HG03457 (cell line): ENCODE measurements around the gene EPX.

ENCODE experiments used
- ATAC-seq: cut with Tn5 transposase; IDR thresholded peaks from one replicate; pipeline ENCODE4 v1.9.1; 2021; ENCODE audit warnings: moderate number of reproducible peaks; ENCODE audit not compliant: unreplicated experiment

The EPX gene

DNA sequence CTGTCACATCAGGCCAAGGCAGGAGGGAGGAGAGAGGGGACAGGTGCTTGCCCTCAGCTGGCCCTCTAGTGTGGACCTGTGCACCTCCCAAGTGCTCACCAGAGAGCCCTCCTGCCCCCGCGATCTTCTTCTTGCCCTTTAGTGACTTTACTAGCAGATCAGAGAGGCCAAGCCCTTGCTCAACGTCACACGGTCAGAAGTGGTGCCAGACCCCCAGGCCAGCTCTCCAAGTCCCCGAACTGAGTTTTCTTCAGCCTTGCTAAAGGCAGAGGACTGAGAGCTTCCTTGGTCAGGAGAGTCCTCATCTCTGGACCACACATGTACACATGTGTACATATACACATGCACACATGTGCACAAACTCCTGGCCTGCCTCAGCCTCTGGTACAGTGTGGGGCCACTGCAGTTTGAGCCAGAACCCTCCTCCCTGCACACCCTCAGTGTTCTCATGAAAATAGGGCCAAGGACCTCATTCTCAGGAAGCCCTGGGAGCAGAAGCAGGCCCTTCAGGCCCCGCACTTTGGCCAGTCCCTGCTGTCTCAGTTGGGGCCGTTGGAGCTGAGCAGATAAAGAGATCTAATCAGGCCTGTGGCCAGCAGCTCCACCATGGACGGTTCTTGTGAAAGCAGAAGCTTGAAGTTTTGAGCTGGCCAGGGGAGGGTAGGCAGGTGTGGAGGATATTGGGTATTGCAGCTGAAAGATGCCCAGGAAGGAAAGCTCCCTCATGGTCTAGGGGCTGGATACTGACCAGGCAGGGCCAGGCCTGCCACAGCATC, 7.4 kb upstream of the EPX start:
- ATAC-seq, result no peak

DNA sequence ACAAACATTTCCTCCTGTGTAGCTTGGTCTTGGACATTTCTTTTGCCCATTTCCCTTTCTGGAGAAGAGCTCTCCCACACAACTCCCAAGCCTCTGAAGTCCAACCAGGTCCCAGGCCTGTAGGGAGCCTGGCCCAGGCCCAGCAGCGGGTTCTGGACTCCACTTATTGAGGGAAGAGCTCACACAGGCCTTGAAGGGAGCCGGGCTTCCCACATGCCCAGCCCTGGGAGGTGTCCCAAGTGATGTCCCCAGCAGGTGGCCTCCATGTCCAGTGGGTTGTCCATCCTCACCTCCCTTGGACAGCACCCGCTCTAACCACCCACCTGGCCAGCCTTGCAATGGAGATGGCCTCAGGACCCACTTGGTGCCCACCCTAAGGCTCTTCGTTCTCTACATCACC, 5.9 kb upstream of the EPX start:
- no peak for ATAC-seq

DNA sequence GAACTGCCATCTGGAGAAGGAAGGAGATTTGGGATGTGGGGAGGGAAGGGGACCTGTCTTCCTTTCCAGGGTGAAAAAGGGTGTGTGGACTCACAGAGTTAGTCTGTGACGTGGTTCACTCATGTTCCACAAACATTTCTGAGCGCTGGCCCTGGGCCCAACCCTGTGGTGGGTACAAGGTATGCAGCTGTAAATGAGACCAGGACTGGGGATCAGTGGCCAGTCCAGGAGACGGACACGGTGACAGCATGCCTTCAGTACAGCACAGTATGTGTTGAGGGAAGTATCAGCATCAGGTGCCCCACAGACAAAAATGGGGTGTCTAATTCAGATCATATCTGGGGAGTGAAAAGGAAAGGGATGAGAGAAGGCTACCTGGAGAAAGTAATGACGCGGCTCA, 5.5 kb upstream of the EPX start:
- ATAC-seq, result no peak

DNA sequence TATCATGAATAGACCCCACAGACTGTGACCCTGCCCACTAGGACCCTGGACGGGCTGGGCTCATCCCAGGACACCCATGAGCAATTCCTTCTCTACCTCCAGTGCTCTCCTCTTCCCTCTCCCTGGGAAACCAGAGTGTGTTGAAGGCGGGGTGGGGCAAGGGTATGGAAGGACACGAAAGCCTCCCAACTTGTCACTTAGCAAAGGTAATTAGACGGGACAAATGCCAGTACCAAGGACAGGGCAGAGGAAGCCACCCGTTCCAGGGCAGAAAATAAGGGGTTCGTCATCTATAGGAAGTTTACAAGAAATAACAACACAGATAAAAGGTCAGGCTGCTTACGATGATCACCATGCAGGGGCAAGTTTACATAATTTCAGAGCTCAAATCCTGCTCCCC, 4.9 kb upstream of the EPX start:
- ATAC-seq, result no peak

DNA sequence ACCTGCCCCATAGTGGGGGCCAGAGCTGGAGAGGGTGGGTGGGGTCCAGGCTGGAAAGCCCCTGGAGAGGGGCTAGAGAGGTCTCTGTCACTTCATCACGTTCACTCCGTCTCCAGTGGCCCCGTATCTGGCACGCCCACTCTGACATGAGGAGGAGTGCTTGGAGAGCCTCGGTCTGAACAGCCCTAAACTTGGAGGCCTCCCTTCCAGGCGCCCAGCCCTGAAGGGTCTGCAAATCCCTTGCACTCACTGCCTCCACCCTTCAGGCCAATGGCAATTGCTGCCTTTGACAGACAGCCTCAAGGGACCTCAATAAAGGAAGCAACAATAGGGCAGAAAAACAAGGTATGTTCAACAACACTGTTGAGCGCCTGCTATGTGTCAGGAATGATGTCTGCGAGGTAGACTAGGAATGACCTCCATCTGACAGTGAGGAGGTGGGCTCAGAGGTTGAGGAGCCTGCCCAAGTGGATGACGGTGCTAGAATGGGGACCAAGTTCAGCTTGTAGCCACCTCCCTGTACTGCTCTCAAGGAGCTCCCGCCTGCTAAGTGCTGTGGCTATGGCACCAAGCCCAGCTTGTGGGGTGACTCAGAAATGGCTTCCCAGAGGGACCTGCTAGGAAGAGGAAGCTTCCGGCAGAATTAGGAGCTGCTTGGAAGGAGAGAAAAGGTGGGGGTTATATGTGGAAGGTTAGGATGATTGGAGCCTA, 2.9 kb upstream of the EPX start:
- no peak for ATAC-seq

DNA sequence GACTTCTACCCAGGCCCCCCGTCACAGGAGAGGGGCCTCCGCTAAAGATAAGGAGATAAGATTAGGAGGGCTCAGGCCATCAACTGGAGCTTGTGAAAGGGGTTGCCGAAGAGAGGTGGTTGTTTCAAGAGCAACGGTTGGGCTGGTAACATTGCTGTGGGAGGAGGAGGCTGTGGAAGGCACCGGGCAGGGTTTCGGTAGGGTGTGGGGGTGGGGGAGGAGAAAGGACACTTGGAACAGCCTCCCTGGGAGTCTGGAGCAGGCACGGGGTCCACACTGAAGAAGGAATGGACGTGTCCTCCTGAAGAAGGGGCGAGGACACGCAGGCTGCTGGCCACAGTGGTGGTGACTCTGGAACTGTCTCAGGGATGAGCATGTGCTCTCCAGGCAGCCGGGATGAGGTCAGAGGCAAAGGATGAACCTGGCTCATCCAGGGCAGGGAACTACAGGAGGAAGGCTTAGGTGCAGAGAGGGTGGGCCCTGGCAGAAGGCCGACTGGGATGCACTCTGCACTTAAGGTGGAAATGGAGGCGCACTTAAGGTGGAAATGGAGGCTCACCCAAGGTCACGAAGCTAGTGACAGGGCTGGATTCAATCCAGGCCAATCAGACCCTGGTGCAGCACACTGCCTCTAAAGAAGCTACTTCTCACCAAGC, 1.2 kb upstream of the EPX start:
- ATAC-seq, result no peak

DNA sequence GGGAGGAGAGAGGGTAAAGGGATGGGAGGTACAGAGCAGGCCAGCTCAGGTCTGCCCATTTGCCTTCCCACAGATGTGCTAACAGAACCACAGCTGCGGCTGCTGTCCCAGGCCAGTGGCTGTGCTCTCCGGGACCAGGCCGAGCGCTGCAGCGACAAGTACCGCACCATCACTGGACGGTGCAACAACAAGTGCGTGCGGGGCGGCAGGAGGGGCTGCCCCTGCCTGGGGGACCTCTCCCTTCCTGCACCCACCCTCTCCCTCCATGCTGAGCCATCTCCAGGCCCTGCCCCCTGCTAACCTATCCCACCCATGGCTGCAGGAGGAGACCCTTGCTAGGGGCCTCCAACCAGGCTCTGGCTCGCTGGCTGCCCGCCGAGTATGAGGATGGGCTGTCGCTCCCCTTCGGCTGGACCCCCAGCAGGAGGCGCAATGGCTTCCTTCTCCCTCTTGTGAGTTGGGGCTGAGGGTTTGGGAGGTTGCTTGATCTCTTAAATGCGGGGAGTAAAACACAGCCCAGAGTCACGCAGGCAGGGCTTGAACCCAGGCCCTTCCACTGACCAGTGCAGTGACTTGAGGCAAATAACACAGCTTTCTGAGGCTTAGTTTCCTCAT, 1.2 kb downstream of the EPX start:
- no peak for ATAC-seq

DNA sequence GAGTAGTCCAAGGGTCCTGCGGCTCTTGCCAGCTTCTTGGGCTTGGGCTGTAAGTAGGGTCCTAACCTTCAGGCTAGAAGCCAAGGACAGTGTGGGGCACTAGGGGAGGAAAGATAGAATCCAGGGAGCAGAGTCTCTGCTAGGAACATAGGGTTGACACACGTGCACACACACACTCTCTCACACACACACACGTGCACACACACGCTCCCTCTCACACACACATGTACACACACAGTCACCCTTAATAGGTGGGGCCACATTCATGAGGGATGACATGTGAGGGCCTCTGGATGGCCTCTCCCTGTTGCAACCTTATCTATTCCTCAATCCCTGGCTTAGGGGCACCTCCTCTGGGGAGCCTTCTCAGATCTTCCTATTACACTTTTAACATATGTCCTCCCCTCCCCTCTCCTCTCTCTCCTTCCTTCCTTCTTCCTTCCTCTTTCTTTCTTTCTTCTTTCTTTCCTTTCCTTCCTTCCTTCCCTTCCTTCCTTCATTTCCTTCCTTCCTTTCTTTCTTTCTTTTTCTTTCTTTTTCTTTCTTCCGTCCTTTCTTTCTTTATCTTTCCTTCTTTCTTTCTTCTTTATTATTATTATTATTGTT, 3.1 kb downstream of the EPX start:
- no peak for ATAC-seq

DNA sequence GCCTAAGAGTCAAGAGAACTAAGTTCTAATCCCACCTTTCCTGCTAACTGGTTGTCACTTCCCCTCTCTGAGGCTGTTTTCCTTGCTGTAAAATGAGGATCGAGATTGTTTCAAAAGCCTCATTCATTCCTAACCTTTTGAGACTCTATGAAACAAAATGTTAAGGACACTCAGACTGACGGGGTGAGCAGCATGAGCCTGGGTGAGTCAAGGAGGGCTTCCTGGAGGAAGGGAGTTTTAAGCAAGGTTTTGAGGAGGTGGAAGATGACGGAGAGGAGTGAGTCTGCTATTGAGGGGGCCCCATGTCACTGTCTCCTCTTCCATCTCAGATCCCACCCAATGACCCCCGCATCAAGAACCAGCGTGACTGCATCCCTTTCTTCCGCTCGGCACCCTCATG, 4.1 kb downstream of the EPX start:
- ATAC-seq, result no peak

DNA sequence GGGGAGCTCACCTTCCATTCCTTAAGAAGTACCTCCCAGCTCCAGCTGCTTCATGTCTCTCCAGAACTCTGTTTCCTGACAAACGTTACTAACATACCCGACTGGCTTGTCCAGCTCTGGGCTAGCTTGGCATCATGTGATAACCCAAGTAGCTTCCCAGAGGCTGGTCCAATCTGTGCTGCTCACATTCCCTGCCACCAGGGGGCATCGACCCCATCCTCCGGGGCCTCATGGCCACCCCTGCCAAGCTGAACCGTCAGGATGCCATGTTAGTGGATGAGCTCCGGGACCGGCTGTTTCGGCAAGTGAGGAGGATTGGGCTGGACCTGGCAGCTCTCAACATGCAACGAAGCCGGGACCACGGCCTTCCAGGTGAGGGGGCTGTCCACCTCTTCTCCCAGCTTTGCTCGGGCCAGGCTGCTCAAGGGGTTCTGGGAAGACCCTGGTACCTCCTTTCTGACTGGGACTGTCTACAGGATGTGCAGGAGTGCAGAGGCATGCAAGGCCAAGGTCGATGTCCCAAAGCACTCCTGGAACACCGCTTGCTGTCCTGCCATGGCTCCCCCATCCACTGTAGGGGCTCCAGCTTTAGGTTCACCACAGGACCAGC, 7.6 kb downstream of the EPX start:
- no peak for ATAC-seq

DNA sequence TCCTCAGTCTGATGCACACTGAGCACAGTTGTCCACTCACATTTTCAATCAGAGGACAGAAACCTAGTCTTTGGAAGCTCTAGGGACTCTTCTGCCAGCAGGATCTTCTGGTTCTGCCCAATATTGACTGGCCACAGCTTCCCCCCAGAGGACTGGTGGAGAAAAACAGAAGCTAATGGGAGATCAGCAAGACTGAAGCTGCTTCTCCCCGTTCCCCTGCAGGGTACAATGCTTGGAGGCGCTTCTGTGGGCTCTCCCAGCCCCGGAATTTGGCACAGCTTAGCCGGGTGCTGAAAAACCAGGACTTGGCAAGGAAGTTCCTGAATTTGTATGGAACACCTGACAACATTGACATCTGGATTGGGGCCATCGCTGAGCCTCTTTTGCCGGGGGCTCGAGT, 10.3 kb downstream of the EPX start:
- no peak for ATAC-seq

DNA sequence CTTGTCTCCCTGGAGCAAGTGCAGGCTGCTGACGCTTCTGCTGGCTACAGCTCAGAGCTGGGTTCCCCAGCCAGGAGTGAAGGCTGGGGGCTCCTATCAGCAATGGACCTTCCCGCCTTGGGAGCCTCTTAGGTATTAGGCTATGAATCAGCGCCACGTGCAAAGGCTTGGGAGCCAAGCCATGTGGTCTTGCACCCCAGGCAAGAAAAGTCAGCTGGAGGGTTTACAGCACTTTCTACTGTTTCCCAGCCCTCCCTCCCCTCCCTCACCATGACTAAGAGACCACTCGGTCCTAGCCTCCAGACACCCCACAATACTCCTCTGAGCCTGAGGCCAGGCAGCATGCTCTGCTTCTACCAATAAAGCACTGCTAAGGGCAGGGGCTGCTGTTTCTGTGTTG, 12.3 kb downstream of the EPX start:
- ATAC-seq, result no peak

DNA sequence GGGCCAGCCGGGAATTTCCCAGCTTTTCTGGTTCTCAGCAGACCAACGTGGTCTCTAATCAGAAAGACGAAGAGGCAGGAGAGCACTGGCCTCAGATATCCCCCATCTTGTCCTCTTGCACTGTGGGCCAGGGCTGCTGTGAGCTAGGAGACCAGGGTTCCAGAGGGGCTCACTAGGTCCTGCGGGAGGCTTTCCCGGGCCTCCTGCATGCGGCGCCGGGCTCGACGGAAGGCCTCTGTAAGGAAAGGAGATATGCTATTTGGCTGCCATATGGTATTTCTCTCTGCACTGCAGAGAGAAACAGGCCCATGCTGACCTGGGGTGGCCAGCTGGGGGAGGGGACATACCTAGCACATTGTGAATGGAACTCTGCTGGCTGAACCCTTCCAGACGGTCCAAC, 13.4 kb downstream of the EPX start:
- ATAC-seq, result no peak

DNA sequence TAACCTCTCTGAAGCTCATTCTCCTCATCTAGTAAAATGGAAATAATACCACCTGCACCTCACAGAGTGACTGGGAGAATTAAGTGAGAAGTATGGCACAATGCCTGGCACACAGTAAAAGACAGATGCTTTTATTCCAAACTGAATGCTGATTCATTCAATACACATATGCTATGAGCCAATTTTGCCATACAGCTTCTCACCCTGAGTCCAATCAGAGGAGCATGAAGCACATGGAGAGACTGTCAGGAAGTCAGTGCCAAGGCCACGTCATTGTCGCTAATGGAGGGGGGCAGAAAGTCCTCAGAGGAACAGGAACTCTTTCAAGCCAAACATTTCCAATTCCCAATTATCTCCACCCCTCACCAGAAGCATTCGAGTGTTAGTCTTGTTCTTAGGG, 14.9 kb downstream of the EPX start:
- no peak for ATAC-seq

DNA sequence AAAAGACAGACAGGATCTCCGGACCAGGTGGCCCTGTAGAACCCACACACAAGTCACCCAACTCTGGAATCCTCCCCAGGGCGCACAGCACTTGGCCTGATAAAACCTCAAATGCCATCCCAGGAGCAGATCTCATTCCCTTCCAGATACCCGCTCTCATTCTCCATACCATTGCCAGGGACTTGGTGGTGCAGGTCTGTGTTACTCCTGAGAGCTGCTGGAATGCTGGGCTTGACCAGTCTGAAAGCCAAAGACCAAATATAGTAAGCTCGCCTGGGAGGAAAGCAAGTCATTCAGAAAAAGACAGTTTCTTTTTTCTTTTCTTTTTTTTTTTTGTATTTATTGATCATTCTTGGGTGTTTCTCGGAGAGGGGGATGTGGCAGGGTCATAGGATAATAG, 15.8 kb downstream of the EPX start:
- no peak for ATAC-seq

DNA sequence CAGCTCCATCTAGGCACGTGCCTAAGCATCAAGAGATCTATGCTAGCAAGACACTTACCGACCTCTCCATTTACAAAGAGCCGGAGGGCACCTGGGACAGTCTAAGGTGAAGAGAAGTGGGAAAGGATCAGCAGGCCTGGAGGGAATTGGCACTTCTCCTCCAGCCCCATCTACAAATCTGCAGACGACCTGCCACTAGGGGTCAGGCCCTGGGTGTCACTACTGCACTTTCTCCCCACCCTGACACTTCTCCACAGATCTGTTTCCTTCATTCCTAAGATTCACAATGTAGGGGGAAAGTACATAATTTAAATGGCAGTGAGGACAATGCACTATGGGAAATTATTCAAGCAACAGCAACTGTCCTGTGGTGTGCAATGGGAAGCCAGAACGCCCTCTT, 18.4 kb downstream of the EPX start:
- no peak for ATAC-seq

DNA sequence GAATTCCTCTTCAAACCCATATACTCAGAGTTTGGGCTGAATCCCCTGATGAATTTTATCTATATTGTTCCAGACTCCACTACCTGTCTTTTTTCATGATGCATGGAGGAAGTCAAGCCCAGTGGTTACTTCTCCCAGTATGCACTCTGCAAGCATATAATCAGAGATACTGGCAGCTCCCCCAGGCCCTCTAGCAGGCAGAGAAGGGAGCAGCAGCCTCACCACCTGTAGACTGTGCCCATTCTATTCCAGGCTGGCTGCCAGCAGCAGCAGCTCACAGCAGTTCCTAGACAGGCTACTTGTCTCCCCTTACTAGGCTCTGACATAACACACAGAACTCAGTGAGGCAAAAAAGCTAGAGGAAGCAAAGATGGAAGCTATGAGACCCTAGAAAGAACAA, 23.2 kb downstream of the EPX start:
- ATAC-seq, result no peak

DNA sequence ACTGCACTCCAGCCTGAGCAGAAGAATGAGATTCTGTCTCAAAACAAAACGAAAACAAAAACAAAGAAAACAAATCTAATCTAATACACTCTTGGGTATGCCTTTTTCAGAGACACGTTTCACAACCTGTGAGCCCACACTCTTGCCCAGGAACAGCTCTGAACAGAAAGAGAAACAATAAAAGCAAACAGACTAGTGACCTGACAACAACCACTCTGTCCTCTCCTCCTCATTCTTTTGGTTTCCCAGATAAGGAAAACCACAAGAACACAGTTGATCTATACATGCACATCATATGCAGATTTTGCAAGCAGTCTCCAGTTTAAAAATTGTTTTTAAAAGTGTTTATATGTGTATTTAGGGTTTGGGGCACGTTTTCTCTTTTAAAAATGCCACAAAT, 25.2 kb downstream of the EPX start:
- no peak for ATAC-seq

DNA sequence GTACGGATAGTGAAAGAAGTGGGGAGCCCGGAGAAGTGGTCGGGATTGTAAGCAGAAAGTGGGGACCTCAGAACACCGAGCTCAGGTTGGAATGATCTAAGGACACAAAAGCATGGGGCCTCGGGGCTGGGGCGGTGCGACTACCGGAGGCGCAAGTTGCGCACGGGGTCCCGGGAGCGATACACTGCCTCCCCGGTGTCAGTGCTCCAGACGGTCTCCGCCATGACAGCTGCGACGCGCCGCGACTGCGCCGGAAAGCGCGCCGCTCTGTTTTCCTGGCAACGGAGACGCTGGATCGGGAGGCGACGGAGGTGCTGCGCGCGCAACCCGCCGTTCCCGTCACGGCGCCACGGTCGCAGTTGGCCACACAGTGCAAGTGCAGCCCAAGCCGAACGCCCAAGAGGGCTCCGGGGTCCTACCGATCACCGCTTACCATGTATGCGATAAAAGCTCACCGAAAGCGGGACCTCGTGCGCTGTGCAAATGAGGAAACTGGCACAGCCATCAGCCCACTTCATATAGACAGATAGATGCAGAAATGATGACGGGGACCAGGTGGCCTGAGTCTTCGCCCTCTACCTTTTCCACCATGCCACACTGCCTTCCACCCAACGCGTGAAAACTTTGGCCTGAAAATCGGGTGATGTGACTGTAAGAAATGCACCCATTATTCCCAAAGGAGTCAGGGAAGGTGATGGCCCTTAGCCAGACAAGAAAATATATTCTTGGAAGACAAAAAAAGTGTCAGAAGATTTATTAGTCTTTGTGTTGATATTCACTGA, 26.7 kb downstream of the EPX start, which contains the start of gene MKS1:
Gene MKS1, minus strand, starts transcription at position 249 of the 782 bp plus-strand sequence. Its CDS starts 25 bp downstream, at position 224.
- peak; percentile 77 for ATAC-seq

DNA sequence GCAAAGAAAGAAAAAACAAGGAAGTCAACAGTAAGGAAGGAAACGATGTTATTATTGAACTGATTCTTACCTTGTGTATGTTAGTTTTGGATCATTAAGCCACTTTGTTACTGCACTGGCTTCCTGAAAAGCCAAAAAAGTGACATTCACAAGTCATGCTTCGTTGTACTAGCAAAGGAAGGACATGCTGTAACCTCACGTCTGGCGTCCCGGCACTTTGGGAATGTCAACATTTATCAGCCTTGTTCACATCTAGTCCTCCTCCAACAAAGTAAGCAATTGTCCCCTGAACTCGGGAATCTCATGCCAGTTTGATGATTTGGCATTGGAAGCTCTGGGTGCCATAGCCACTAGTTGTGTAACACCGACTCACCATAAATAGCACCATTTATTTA, 27.3 kb downstream of the EPX start:
- no peak for ATAC-seq
